ENCODE measurements around the gene VAMP4.
A peak's percentile ranks its signal among the peaks of the same experiment; 100 is the strongest.
"Not testable (repeated sequence)": the region's sequence is repeated elsewhere in the genome, so short reads cannot be mapped to it uniquely, and the experiment has no call there.

The VAMP4 gene

DNA sequence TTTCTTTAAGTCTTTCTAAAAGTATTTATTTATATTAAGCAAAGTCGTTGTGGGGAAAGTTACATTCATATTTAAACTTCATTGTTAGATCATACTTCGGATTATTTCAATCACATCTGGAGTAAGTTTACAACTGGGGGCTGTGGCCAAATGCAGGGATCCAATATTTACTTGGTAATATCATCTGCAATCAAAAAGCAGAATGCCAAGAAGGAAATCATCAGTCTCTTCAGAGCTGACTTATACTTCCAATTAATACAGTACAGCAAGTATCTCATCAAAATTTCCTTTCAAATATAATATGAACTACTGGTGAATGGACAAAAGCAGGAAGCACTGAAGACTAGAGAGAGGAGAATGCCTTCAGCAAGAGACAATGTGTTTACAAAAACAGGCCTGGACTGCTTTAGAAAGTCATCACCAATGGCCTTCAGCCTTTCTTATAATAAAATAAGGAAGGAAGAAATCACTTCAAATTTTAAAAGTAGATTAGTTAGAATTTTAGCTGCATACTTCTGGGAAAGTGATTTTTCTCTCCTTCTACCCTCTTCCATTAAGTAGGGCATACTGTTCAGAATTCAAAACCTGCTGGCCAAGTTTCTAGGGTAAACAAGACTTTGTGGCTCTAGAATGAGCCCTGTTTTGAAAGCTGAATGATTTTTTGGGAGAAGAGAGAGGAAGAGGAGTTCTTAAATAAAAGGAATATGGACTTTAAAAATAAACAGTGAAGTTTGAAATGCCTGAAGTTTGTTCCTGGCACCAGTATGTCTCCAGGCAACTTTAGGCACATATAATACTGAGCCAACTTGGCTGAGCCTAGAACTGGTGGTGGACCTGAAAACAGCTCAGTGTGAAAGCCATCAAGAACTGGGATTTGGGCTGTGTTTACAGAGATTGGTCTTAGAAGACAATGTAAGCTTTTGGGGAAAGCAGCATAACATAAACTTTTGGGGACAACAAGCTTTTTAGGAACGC is 67.1 kb downstream of the VAMP4 start:
- H3K4me3 ChIP-seq (ENCODE audit: low read length) = no peak overlapping the region
- peak overlapping the region; percentile 43 for H3K27ac ChIP-seq (ENCODE audit: low read depth, low read length)
- no peaks in the 10 kb centered on the region for H3K36me3 ChIP-seq (ENCODE audit: control insufficient read depth, insufficient read depth, low read length)
- H3K4me1 ChIP-seq (ENCODE audit: control insufficient read depth, insufficient read depth, low read length) = peaks cover 6% of the 10 kb centered on the region
- H3K27me3 ChIP-seq (ENCODE audit: control insufficient read depth, insufficient read depth, low read length) = no peaks in the 10 kb centered on the region
- H3K9ac ChIP-seq (ENCODE audit: low read length) = no peak overlapping the region

DNA sequence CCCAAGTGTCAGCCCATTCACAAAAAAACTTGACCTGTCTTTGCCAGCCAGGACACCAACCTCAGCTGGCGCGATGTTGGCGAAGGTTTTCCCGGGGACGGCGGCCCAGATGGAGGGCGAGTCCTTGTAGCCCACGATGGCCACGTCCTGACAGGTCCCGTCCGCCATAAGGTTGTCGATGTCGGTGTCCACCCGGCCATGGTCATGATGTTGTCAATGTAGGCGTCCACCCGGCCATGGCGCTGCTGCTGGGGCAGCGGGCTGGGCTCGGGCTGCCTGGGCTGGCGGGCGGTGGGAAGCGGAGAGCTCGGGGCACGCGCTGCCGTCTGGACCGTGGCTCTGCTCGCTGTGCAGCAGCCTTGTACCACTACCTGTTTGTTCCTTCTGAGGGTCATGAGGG is 71.1 kb downstream of the VAMP4 start:
- Histone ChIP-seq H3K27ac (ENCODE audit: low read depth, low read length) (no peak overlapping the region), H3K36me3 (ENCODE audit: control insufficient read depth, insufficient read depth, low read length) (no peaks in the 10 kb centered on the region), H3K4me1 (ENCODE audit: control insufficient read depth, insufficient read depth, low read length) (peaks cover 13% of the 10 kb centered on the region), H3K9ac (ENCODE audit: low read length) (no peak overlapping the region), H3K4me3 (ENCODE audit: low read length) (no peak overlapping the region), H3K27me3 (ENCODE audit: control insufficient read depth, insufficient read depth, low read length) (no peaks in the 10 kb centered on the region)

DNA sequence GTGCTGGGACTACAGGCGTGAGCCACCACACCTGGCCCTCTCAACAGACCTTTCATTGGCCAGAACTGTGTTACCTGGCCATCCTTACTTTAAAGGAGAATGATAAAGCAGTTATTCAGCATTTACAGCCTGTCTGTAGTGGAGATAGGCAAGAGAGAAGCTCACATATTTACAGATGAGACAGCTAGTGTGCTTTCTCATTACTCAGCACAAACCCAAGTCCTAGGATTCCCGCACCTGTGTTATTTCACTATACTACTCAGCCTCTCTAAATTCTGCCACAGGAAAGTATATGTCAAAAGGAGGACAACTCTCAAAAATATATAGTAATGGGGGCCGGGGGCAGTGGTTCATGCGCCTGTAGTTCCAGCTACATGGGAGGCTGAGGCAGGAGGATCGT is 73.5 kb downstream of the VAMP4 start:
- Histone ChIP-seq H3K4me1 (ENCODE audit: control insufficient read depth, insufficient read depth, low read length) (peaks cover 11% of the 10 kb centered on the region), H3K4me3 (ENCODE audit: low read length) (no peak overlapping the region), H3K9ac (ENCODE audit: low read length) (no peak overlapping the region), H3K27me3 (ENCODE audit: control insufficient read depth, insufficient read depth, low read length) (no peaks in the 10 kb centered on the region), H3K27ac (ENCODE audit: low read depth, low read length) (no peak overlapping the region), H3K36me3 (ENCODE audit: control insufficient read depth, insufficient read depth, low read length) (no peaks in the 10 kb centered on the region)

DNA sequence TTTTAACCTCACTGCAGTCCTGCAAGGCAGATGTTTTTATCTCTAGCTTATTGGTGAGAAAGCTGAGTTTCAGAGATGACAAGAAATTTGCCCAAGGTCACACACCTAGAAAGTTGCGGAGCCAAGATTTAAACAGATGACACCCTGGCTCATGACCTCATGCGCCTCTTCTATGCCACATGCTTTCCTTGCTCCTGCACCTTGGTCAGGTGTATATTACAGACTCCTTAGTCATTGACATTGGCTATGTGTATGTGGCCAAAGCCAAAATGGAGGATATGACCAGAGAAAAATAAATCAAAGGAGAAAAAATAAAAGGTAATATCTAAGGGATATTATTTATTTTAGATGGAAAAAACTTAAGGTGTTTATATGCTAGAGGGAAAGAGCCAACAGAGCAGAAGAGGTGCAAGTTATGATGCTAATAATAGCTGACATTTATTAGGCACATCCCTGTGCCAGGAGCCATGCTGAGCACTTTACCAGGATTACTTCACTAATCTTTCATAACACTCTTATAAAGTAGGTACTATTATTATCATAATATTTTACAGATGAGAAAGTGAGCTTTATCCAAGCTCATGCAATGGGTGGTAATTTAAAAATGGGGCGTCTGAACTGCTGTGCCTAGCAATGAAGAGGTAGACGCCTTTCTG is 75.6 kb downstream of the VAMP4 start:
- no peak overlapping the region for H3K4me3 ChIP-seq (ENCODE audit: low read length)
- H3K27ac ChIP-seq (ENCODE audit: low read depth, low read length) = no peak overlapping the region
- H3K9ac ChIP-seq (ENCODE audit: low read length) = no peak overlapping the region
- peaks cover 11% of the 10 kb centered on the region for H3K4me1 ChIP-seq (ENCODE audit: control insufficient read depth, insufficient read depth, low read length)
- no peaks in the 10 kb centered on the region for H3K27me3 ChIP-seq (ENCODE audit: control insufficient read depth, insufficient read depth, low read length)
- no peaks in the 10 kb centered on the region for H3K36me3 ChIP-seq (ENCODE audit: control insufficient read depth, insufficient read depth, low read length)

DNA sequence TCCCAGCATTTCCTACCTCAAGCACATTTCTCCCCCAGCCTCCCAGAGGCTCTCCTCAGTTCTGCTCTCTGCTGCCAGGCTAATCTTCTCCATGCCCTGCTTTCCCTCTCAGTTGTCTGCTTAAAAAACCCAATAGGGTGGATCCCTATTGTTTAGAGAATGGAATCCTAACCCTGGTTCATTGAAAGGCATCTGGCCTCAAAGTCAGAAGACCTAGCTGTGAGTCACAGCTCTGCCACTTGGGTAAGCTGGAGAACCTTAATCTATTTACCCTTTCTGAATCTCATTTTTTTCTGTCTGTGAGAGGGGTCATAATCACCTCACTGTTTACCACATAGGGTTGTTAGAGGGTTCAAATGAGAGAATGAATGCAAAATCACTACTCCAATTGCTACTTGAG is 76.9 kb downstream of the VAMP4 start:
- no peaks in the 10 kb centered on the region for H3K36me3 ChIP-seq (ENCODE audit: control insufficient read depth, insufficient read depth, low read length)
- H3K4me3 ChIP-seq (ENCODE audit: low read length) = no peak overlapping the region
- no peaks in the 10 kb centered on the region for H3K27me3 ChIP-seq (ENCODE audit: control insufficient read depth, insufficient read depth, low read length)
- no peak overlapping the region for H3K9ac ChIP-seq (ENCODE audit: low read length)
- H3K27ac ChIP-seq (ENCODE audit: low read depth, low read length) = no peak overlapping the region
- peaks cover 11% of the 10 kb centered on the region for H3K4me1 ChIP-seq (ENCODE audit: control insufficient read depth, insufficient read depth, low read length)

DNA sequence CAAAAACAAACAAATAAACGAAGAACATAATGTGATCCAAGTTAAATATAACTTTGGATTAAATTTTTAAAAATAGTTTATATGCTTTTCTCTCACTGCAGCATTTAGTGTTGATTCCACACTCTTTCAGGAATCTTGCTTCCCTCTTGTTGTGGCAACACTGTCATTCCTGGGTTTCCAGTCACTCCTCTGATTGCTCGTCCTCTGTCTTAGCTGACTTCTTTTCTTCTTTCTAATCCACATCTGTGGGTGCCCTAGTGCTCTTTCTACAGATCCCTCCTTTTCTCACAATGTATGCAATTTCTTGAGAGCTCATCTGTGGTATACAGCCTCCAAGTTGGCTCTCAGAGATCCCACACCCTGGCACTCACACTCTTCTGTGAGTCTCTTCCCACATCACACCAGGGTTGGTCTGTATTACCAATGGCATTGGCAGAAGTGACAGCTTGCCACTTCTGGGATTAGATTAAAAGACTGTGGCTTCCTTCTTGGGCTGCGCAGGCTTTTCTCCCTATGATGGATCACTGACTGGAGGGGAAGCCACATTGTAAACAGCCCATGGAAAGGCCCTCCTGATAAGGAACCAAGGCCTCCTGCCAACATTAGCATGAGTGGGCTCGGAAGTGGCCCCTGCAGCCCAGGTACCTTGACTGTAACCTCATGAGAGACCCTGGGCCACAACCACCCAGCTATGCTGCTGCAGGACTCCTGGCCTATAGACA is 77.8 kb downstream of the VAMP4 start:
- no peak overlapping the region for H3K9ac ChIP-seq (ENCODE audit: low read length)
- H3K36me3 ChIP-seq (ENCODE audit: control insufficient read depth, insufficient read depth, low read length) = no peaks in the 10 kb centered on the region
- no peaks in the 10 kb centered on the region for H3K27me3 ChIP-seq (ENCODE audit: control insufficient read depth, insufficient read depth, low read length)
- peaks cover 11% of the 10 kb centered on the region for H3K4me1 ChIP-seq (ENCODE audit: control insufficient read depth, insufficient read depth, low read length)
- no peak overlapping the region for H3K4me3 ChIP-seq (ENCODE audit: low read length)
- H3K27ac ChIP-seq (ENCODE audit: low read depth, low read length) = peak overlapping the region; percentile 57

DNA sequence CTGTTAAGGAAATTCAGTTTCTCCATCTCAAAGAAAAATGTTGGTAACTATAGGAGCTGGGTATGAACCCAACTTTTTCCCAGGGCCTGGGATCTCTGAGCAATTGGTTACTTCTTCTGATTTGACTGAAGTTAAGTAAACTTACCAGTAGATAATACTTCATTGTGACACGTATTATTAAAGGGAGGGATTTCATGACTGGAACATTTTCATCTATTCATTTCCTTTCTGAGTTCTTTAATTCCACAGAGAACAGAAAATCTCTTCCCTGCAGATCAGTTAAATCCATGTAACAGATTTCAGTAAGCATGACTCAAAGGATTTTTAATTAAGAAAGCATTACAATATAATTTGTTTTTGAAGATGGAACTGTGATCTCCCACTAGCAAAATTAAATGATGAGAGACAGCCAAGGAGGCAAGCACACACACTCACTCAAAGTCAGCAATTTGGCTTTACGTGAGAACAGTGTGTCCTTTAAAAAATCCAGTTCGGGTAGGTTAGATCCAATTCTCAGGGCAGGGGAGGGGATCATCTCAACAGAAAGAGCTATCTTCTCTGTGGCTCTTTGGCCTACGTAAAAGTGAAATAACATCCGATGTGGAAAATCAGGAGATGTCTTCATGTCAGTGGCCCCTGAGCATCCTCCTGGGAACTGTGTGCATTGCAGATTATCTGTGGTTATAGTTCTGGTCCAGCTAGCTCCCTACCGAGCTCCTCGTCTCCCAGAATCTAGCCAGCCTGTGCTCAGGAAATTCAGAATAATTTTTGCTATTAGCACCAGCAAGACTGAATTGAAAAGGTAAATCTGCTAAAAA is 78.6 kb downstream of the VAMP4 start:
- H3K27ac ChIP-seq (ENCODE audit: low read depth, low read length) = no peak overlapping the region
- H3K4me3 ChIP-seq (ENCODE audit: low read length) = no peak overlapping the region
- no peaks in the 10 kb centered on the region for H3K36me3 ChIP-seq (ENCODE audit: control insufficient read depth, insufficient read depth, low read length)

DNA sequence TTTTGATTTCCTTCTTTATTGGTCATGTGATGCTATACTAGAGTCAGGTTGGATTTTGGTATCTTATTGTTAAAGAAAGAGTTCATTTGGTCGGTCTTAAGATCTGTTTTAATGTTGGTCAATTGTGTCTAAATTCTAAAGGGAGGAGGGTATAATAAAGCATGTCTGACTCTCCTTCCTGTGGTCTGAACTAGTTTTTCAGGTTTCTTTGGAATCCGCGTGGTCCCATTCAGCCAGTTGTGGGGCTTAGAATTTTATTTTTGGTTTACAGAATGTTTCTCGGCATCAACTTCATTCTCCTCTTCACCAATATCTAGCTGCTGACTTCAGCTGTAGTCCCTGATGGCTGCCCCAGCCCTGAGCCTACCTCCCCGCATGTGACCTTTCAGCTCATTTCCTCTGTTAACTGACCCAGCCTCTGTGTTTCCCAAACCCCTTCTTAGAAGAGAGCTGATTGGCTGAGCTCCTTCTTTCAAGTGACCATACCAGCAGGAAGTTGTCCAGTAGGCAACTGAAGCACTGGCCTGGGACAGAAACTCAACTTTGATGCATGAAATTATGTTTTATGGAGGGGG is 80.7 kb downstream of the VAMP4 start:
- no peak overlapping the region for H3K27ac ChIP-seq (ENCODE audit: low read depth, low read length)
- no peaks in the 10 kb centered on the region for H3K36me3 ChIP-seq (ENCODE audit: control insufficient read depth, insufficient read depth, low read length)
- no peaks in the 10 kb centered on the region for H3K27me3 ChIP-seq (ENCODE audit: control insufficient read depth, insufficient read depth, low read length)
- H3K9ac ChIP-seq (ENCODE audit: low read length) = no peak overlapping the region
- peaks cover 4% of the 10 kb centered on the region for H3K4me1 ChIP-seq (ENCODE audit: control insufficient read depth, insufficient read depth, low read length)
- no peak overlapping the region for H3K4me3 ChIP-seq (ENCODE audit: low read length)

More for the DNA sequence above, 78.6 kb downstream of the VAMP4 start:
- Histone ChIP-seq H3K9ac (ENCODE audit: low read length) (no peak overlapping the region), H3K27me3 (ENCODE audit: control insufficient read depth, insufficient read depth, low read length) (no peaks in the 10 kb centered on the region), H3K4me1 (ENCODE audit: control insufficient read depth, insufficient read depth, low read length) (peaks cover 11% of the 10 kb centered on the region)

DNA sequence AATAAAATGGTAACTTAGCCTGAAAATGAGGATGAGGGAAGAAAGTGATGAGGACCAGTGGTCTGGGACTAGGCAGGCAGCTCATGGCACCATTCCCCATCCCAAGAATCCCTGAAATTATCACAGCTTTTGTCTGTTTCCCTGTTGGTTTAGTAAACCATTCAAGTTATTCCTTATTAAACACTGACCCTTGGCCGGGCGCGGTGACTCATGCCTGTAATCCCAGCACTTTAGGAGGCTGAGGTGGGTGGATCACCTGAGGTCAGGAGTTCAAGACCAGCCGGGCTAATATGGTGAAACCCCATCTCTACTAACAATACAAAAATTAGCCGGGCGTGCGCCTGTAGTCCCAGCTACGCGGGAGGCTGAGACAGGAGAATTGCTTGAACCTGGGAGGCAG is 85.7 kb downstream of the VAMP4 start:
- H3K9ac ChIP-seq (ENCODE audit: low read length); H3K36me3 ChIP-seq (ENCODE audit: control insufficient read depth, insufficient read depth, low read length); H3K27ac ChIP-seq (ENCODE audit: low read depth, low read length); H3K27me3 ChIP-seq (ENCODE audit: control insufficient read depth, insufficient read depth, low read length); H3K4me3 ChIP-seq (ENCODE audit: low read length): not testable (repeated sequence)
- H3K4me1 ChIP-seq (ENCODE audit: control insufficient read depth, insufficient read depth, low read length) = peaks cover 18% of the 10 kb centered on the region

DNA sequence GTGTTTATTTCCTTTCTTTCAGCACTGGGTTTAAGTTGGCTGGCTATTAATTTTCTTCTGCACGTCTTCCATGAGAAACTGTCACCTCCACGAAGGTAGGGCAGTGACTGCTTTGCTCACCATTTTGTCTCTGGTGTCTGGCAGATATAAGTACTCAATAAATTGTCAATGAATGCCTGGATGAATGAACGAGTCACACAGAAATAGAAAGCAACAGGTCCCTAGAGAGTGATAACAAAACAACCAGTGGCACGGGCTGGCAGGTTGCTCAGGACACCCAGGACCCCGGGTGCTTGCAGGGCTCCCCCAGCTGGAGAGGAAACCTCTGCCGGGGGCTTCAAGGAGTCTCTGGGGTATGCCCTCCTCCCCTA is 86.1 kb downstream of the VAMP4 start:
- no peak overlapping the region for H3K27ac ChIP-seq (ENCODE audit: low read depth, low read length)
- no peak overlapping the region for H3K9ac ChIP-seq (ENCODE audit: low read length)
- no peaks in the 10 kb centered on the region for H3K36me3 ChIP-seq (ENCODE audit: control insufficient read depth, insufficient read depth, low read length)
- no peaks in the 10 kb centered on the region for H3K27me3 ChIP-seq (ENCODE audit: control insufficient read depth, insufficient read depth, low read length)
- H3K4me1 ChIP-seq (ENCODE audit: control insufficient read depth, insufficient read depth, low read length) = peaks cover 18% of the 10 kb centered on the region
- H3K4me3 ChIP-seq (ENCODE audit: low read length) = no peak overlapping the region

DNA sequence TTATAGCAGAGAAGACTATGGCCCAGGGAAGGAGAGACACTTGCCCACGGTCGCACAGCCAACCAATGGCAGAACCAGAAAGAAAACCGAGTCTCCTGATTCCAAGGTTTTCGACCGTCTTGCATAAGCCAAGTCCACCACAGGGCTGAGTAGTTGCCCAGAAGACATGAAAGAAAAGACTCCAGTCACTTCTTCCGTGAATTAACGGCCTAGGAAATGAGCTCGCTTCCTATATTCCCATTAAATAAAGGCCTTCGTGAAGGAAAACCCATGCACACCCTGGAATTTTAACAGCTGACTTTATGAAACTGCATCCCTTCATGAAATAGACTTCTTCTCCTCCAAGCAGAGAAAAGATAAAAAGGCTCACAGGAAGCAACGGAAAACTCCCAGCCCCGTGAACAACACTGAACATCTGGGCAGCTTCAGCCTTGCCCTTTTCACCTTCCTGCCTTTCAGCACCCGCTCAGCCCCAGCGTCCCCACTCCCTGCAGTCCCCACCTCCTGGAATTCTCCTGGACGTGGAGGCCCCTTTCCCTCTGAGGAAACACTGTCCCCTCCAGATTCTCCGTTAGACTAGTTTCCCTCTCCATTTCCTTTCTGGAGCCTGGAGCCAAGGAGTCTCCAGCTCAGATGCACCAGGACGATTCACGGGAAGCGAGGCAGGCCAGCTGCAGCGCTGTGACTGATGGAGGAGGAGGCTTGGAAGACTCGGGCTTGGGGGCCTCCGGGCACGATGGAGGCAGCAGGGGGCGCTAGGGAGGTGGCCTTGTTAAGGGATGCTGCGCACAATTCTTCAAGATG is 86.7 kb downstream of the VAMP4 start:
- Histone ChIP-seq H3K4me3 (ENCODE audit: low read length) (no peak overlapping the region), H3K27ac (ENCODE audit: low read depth, low read length) (peak overlapping the region; percentile 57), H3K27me3 (ENCODE audit: control insufficient read depth, insufficient read depth, low read length) (no peaks in the 10 kb centered on the region), H3K36me3 (ENCODE audit: control insufficient read depth, insufficient read depth, low read length) (no peaks in the 10 kb centered on the region), H3K9ac (ENCODE audit: low read length) (no peak overlapping the region), H3K4me1 (ENCODE audit: control insufficient read depth, insufficient read depth, low read length) (peaks cover 18% of the 10 kb centered on the region)
